ENCODE results near the gene BOK.

BOK gene

DNA sequence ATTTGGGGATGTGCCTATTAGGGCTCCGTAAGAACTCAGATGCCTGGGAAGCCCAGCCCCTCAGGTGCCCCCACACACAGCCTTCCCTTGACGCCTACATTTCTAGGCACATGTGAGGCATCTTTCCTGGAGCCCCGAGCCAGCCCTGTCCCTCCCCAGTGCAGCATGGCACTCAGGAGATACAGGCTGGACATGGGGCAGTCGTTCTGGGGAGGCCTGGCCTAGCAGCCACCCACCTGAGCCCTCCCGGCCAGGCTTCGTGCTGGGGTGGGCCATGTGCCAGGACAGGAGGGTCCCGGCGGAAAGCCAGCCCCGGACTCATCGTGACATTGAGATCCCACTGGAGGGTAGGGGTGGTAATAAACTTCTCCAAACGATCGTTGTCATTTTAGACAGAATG, 15.2 kb downstream of the BOK start:
- H3K27ac ChIP-seq = no peak overlapping the region
- DNase-seq (ENCODE audit: low spot score) = no peak
- CTCF ChIA-PET = no interaction called here
- POLR2A ChIA-PET (ENCODE audit: low non-redundant PET) = no interaction called here
- TF ChIP-seq, protein P1, sequence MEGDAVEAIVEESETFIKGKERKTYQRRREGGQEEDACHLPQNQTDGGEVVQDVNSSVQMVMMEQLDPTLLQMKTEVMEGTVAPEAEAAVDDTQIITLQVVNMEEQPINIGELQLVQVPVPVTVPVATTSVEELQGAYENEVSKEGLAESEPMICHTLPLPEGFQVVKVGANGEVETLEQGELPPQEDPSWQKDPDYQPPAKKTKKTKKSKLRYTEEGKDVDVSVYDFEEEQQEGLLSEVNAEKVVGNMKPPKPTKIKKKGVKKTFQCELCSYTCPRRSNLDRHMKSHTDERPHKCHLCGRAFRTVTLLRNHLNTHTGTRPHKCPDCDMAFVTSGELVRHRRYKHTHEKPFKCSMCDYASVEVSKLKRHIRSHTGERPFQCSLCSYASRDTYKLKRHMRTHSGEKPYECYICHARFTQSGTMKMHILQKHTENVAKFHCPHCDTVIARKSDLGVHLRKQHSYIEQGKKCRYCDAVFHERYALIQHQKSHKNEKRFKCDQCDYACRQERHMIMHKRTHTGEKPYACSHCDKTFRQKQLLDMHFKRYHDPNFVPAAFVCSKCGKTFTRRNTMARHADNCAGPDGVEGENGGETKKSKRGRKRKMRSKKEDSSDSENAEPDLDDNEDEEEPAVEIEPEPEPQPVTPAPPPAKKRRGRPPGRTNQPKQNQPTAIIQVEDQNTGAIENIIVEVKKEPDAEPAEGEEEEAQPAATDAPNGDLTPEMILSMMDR (conservative IDR thresholded peaks at IDR 0.05; ENCODE audit: low read depth) = no peak

DNA sequence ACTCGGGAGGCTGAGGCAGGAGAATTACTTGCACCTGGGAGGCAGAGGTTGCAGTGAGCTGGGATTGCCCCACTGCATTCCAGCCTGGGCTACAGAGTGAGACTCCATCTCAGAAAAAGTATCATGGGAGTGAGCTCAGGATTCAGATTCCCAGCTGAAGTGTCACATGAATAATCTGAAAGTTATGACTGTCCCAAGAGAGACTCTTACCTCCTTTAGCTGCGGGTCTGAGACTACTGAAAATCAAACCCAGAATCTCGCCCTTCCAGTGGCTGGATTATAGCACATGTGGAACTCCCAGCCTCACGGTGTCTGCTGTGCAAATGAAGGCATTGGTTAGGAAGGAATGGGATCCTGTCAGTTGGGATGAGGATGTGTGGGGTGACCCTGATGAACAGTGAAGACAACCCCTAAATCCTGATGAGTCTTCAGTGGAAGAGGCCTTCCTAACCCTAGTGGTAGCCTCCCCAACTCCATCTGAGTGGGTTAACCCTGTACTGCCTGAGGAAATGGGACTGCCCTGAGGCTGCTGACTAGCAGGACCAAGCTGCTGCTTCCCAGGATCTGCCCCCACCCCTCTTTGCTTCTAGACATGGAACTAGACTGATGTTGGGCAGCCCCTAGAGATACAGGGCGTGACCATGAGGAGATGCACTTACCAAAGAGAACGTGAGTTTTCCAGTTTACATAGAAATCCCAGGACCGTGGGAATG, 16.5 kb downstream of the BOK start:
- TF ChIP-seq, protein P1 (conservative IDR thresholded peaks at IDR 0.05; ENCODE audit: low read depth) = no peak
- POLR2A ChIA-PET (ENCODE audit: low non-redundant PET) = no interaction called here
- no peak for DNase-seq (ENCODE audit: low spot score)
- CTCF ChIA-PET = no interaction called here
- no peak overlapping the region; the same call in 1 of the 2 replicates for H3K27ac ChIP-seq

DNA sequence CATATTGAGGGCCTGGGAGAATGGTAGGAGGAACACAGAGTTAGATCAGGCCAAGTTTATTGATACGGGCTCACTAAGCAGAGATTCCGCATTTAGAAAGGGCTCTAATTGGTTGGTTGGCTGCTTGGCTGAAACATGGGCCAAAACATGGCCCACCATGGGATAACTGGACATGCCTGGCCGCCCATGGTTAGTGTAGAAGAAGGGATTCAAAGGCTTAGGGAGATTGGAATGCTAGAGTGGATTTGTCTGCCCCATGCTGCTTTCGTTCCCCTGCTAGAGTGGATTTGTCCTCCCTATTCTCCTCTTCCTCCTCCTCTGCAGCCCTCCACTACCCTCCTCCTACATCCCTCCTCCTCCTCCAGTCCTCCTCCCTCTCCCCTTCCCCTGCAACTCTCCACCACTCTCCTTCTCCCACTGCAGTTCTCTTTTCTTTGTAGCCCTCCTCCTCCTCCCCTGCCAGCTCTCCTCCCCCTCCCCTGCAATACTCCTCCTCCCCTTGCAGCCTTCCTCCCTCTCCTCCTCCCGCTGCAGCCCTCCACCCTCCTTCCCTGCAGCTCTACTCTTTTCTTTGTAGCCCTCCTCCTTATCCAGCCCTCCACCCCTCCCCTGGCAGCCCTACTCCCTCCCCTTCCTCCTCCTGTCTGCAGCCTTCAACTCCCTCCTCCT, 17.2 kb downstream of the BOK start:
- no peak overlapping the region; the same call in 1 of the 2 replicates for H3K27ac ChIP-seq
- no peak for DNase-seq (ENCODE audit: low spot score)
- CTCF ChIA-PET = interaction anchor here (0.7 kb wide), 1 partner anchor 75 kb away, joined by 3 read pairs; no protein-coding TSS in a partner anchor
- POLR2A ChIA-PET (ENCODE audit: low non-redundant PET) = interaction anchor here (0.7 kb wide), 1 partner anchor 446 kb away, joined by 5 read pairs; no protein-coding TSS in a partner anchor
- TF ChIP-seq, protein P1 (conservative IDR thresholded peaks at IDR 0.05; ENCODE audit: low read depth) = no peak

DNA sequence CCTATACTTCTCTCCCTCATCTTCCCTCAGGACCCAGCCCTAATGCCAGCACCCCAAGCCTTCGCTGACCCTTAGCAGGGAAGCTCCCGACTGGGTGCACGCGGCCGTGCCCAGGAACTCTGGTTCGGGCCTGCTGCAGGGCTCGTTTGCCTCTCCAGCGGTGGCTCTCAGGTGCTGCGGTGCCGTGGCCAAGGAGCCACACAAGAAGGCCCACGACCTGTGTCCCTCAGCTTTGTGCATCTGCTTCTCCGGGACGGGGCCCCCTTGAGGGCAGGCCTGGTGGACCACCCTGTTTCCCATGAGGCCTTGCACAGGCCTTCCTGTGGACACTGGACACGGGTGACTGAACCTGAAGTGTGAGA, 17.7 kb downstream of the BOK start:
- TF ChIP-seq, protein P1 (conservative IDR thresholded peaks at IDR 0.05; ENCODE audit: low read depth) = no peak
- H3K27ac ChIP-seq = no peak overlapping the region
- ChIA-PET POLR2A (ENCODE audit: low non-redundant PET) (interaction anchor here (0.7 kb wide), 1 partner anchor 447 kb away, joined by 5 read pairs; no protein-coding TSS in a partner anchor), CTCF (interaction anchor here (0.7 kb wide), 1 partner anchor 74 kb away, joined by 3 read pairs; no protein-coding TSS in a partner anchor)
- no peak for DNase-seq (ENCODE audit: low spot score)

DNA sequence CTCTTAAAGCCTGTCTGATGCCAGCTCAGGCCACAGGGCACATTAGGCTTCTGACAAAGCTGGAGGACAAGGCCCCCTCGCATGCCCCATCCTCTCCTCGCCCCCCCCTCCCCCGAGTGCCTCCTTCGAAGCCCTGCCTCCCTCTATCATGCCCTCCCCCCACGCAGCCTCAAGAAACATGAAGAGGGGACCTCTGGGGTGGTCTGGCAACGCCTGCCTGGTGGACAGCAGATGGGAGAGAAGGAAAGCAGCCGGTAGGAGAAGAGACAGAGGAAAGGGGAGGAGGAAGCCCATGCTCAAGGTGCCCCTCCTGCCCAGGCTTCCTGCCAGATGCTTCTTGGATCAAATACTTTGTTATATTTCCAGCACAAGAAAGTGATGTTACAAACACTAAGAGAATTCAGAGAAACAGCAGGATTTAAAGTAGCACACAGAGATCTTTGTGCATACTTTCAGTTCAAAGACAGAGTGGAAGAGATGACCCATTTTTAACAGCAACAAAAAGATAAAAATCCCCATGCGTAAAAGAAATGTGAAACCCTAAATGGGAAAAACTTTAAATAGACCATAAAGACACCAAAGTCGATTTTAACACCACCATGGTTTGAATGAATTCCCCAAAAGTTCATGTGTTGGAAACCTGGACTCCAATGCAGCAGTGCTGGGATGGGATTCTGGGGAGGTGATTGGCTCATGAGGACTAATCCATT, 19.0 kb downstream of the BOK start:
- TF ChIP-seq, protein P1 (conservative IDR thresholded peaks at IDR 0.05; ENCODE audit: low read depth) = no peak

DNA sequence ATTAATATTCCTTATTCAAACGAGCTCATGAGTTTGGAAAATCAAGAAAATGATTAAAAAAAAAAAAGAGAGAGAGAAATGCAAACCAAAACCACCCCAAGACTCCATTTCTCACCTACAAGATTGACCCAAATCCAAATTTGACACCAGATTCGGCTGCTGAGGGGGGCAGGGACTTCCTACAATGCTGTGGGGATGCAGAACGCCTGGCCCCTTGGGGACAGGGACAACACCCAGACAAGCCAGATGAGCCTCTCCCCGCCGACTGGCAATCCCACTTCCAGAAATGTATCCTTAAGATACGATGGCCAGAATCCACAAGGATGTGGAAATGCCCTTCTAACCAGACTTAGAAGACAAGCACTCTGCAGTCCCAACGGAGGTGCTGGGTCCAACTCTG, 20.7 kb downstream of the BOK start:
- DNase-seq (ENCODE audit: low spot score) = no peak
- POLR2A ChIA-PET (ENCODE audit: low non-redundant PET) = no interaction called here
- TF ChIP-seq, protein P1 (conservative IDR thresholded peaks at IDR 0.05; ENCODE audit: low read depth) = no peak
- CTCF ChIA-PET = no interaction called here
- H3K27ac ChIP-seq = no peak overlapping the region

More for the DNA sequence above, 19.0 kb downstream of the BOK start:
- CTCF ChIA-PET = interaction anchor here (0.5 kb wide), 1 partner anchor 30 kb away, joined by 3 read pairs; no protein-coding TSS in a partner anchor
- no peak for DNase-seq (ENCODE audit: low spot score)
- POLR2A ChIA-PET (ENCODE audit: low non-redundant PET) = no interaction called here
- H3K27ac ChIP-seq = no peak overlapping the region
